Erythroblast (primary cell): ENCODE measurements around the gene PAOX.

Experiments used
- GATA1 ChIP-seq: IDR thresholded peaks from 2 replicates; pipeline ENCODE4 v1.6.1; 2011; ENCODE audit warnings: low read depth, mild to moderate bottlenecking, control low read depth, low read length, moderate library complexity
- POLR2A ChIP-seq: IDR thresholded peaks from 2 replicates; pipeline ENCODE4 v1.6.1; 2011; ENCODE audit warnings: mild to moderate bottlenecking, low read length

DNA sequence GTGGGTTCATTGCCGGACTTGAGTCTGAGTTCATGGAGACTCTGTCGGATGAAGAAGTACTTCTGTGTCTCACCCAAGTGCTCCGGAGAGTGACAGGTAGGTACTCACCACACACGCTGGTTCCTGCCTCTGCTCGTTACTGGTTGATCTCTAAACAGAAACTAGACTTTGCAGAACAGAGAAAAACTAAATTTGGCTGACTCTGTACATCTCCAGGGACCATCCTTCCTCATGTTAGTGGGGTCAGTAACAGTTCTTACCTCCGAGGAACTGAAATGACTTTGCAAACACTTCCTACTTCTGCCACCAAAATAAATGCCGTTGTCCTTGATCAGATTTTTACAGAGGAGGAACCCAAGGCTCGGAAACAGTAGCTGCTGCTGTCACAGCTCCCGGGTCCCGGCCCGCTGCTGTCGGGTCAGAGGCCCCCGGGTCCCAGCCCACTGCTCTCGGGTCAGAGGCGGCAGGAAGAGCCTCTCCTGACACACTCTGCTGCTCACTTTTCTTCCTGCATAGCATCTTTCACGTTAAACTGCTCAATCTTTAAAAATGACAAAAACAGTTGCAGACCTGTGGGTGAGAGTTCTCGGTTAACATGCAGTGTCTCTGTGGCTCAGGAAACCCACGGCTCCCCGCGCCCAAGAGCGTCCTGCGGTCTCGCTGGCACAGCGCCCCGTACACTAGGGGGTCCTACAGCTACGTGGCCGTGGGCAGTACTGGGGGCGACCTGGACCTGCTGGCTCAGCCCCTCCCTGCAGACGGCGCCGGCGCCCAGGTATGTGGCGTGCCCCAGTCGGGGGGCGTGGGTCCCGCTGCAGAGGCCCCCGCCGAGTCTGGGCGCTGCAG lies 10.1 kb downstream of the PAOX start:
- no peak for TF ChIP-seq POLR2A
- TF ChIP-seq GATA1: no peak
